Fibroblast of skin of left biceps (primary cell): ENCODE results near the gene DIS3L2.
A peak's percentile ranks its signal among the peaks of the same experiment; 100 is the strongest.

Experiments
- DNase-seq, 2 experiments: peaks; one replicate each; pipeline ENCODE4 v3.0.0-alpha.2; 2013; ENCODE audit warnings: low read depth in 2 of 2

DIS3L2 gene

DNA sequence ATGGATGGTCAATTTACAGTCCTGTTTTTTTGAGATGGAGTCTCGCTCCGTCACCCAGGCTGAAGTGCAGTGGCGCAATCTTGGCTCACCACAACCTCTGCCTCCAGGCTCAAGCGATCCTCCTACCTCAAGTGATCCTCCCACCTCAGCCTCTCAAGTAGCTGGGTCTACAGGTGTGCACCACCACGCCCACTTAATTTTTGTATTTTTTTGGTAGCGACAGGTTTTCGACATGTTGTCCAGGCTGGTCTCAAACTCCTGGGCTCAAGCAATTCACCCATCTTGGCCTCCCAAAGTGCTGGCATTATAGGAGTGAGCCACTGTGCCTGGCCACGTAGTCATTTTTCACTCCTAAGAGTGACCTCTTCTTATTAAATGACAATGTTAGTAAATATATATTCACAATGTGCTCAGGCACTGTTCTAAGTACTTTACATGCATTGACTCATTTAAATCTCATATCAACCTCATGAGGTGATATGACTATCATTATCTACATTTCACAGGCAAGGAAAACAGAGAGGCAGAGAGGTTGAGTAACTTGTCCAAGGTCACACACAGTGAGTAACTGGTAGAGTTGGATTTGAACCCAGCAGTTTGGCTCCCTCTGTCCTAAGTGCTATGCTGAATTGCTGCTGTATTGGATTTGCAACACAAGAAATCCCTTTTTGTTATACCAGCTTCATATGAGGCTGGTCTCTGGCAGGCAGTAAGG, 5.6 kb upstream of the DIS3L2 start:
- no peak for DNase-seq

DNA sequence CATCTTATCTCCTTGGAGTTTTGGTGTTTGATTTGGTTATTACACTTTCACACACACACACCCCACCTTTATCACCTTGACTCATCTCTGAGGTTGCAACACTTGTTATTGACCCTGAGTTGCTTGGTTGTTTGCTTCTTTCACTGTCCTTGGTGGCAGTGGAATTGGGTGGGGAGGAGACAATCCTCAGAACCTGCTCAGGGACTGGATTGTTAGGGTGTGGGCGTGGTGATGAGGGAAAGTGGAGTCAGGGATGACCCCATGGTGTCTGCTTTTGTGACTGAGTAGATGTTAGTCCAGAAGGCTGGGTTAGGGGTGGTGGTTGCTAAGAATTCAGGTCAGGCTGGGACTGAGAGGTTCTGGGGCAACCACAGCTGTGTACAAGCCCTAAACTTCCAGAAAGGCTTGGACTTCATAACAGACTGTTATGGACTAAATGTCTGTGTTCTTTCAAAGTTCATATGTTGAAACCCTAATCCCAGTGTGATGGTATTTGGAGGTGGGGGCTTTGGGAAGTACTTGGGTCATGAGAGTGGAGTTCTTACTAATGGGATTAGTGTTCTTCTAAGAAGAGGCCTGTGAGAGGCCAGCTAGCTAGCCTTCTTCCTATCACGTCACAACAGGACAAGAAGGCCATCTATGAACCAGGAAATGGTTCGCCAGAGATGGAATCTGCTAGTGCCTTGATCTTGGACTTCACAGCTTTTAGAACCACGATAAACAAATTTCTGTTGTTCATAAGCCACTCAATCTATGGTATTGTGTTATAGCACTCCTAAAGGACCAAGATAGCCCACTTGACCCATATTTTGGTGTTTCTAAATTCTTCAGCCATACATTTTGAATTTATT, 3.4 kb upstream of the DIS3L2 start:
- no peak for DNase-seq

DNA sequence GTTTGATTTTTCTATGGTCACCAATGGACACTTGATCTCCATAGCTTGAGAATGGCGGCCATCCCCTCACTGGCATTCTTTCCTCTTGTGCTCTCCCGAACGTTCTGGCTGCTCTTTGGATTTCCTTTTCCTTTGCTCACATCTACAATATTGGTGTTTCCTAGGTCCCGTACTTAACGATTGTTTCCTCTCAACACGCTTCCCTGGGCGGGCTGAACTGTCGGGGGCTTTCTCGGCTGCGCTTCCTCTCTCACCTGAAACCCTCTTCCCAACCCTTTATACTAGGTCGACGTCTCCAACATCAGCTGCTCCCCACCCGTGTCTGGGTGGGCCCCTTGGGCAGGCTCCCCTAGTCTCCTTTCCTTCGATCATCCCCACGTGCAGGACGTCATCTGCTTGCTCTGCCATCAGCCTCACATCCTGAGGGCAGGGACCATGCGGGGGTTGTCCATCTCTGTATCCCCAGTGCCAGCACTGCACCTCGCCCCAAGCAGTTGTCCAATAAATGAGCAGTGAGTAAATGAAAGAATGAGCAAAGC, 634 bp upstream of the DIS3L2 start:
- DNase-seq, result no peak

DNA sequence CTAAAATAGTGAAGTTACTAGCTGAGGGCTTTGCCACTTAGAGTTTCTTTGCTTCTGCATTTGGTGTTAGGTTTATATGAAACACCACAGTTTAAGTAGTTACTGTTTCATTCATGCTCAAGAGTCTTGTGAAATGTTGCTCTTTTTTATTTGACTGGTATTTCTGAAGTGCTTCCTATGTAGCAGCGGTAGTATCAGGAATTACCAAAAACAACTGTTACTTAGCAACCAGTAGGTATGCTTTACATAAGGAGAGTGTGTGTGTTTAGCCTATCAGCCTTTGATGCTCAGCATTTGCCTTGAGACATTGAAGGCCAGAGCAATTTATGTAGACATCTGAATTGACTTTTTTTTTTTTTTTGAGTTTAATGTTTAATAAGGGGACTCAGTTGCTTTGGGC, 3.6 kb downstream of the DIS3L2 start:
- no peak for DNase-seq

DNA sequence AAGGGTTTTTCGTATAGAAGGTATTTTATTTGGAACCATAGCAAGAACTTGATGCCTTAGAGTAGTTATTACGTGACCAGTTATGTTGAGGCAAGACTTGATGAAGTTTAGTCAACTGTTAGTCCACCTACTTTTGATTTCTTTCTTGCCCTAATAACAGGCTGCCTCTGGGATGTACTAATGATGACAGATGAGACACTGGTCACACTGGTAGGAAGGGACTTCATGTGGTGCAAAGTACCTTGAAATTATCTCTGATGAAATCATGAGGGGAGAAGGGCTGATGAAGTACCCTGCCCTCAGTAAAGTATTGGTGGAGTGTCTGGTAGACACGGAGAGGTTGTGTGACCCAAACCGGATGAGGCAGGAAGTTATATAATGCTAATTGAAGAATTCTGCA, 5.4 kb downstream of the DIS3L2 start:
- no peak for DNase-seq

DNA sequence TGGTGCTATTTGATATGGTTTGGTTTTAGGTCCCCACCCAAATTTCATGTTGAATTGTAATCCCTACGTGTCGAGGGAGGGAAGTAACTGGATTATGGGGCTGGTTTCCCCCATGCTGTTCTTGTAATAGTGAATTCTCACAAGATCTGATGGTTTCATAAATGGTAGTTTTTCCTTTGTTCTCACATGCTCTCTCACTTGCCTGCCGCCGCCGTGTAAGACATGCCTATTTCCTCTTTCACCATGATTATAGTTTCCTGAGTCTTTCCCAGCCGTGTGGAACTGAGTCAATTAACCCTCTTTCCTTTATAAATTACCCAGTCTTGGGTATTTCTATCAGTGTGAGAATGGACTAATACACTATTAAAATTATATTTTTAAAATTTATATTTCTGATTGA, 7.3 kb downstream of the DIS3L2 start:
- no peak for DNase-seq

DNA sequence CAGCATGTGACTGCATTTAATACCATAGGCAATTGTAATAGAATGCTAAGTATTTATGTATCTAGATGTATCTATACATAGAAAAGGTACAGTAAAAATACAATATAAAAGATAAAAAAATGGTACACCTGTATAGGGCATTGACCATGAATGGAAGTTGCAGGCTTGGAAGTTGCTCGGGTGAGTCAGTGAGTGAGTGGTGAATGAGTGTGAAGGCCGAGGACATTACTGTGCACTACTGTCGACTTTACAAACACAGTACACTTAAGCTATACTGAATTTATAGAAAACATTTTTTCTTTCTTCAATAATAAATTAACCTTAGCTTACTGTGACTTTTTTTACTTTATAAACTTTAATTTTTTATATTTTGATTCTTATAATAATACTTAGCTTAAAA, 8.9 kb downstream of the DIS3L2 start:
- DNase-seq, result no peak

DNA sequence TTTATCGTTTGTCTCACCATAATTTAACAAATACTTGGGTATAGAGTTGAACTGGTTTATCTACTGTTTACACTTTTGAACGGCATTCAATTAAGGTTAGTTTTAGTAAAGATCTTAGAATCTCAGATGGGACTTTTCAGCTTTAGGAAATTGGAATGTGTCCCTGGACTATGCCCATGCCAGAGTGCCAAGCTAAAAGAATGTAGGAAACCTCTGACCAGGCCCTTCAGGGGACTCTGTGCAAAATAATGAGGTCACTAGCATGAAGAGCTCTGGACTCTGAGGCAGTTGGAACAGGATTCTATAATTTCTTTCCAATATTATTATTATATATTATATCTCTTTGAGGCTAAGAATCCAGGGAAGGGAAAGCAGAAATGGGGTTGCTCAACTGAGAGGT, 13.5 kb downstream of the DIS3L2 start:
- DNase-seq, result no peak

DNA sequence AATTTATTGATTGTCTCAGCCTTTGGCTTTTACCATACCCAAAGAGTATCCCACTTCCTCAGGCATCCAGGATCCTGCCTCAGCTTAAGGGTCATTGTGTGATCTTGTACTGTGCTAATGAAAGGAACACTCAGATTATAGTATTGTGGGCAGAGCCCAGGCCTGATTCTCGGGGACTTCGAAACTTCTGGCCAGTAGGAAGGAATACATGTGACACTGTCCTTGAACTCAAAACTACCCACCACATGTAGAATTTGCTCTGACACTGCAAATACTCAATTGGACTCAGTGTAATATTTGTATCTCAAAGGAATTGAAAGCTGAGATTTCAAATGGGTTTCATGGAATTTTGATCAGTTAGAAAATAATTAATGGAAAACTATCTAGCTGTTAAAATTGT, 15.9 kb downstream of the DIS3L2 start:
- DNase-seq, result no peak

DNA sequence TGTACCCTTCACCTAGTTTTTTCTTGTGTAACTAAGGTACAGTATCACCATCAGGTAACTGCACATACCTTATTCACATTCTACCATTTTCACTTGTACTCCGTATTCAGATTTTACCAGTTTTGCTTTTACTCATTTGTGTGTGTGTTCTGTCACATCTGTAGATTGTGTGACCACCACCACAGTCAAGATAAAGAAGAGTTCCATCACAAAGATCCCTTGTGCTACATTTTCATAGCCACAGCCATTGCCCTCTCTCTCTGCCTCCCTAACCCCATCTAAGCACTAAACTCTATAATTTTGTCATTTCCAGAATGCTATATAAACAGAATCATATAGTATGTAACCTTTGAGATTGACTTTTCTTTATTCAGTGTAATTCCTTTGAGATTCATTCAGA, 23.5 kb downstream of the DIS3L2 start:
- no peak for DNase-seq

DNA sequence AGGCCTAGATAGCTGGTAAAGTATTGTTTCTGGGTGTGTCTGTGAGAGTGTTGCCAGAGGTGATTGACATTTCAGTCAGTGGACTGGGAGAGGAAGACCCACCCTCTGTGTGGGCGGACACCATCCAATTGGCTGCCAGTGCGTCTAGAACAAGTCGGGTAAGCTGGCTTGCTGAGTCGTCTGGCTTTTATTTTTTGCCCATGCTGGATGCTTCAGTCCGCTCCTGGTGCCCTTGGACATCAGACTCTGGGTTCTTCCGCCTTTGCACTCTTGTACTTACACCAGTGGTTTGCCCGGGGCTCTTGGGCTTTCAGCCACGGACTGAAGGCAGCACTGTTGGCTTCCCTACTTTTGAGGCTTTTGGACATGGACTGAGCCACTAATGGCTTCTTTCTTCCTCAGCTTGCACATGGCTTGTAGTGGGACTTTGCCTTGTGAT, 24.3 kb downstream of the DIS3L2 start:
- DNase-seq, result no peak

DNA sequence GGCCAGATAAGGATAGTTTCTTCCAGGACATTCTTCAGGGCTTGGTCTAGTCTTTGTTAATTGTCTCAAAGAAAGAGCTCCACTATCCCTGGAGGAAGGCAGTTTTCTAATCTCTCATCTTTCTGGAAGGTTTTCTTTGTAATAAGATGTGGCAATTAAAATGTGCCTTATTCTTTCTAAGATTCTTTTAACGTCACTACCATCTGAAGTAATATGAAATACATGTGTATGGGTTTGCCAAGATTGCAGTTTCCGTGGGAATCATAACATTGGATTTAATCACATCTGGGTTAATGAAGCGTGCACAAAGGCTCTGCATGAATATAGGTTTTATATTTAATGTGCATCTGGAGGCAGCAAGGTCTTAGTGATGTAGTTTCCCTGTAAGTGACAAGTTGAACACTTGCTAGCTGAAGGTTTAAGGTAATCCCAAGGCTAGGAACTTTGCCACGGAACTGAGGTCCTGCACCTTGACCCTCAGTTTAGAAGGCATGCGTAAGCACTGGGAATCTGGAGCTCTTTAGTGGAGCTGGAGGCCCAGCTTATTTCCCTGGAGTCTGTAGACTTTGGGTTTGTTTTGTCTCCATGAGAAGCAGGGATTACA, 25.7 kb downstream of the DIS3L2 start:
- peak; percentile 6 to 12 for DNase-seq

DNA sequence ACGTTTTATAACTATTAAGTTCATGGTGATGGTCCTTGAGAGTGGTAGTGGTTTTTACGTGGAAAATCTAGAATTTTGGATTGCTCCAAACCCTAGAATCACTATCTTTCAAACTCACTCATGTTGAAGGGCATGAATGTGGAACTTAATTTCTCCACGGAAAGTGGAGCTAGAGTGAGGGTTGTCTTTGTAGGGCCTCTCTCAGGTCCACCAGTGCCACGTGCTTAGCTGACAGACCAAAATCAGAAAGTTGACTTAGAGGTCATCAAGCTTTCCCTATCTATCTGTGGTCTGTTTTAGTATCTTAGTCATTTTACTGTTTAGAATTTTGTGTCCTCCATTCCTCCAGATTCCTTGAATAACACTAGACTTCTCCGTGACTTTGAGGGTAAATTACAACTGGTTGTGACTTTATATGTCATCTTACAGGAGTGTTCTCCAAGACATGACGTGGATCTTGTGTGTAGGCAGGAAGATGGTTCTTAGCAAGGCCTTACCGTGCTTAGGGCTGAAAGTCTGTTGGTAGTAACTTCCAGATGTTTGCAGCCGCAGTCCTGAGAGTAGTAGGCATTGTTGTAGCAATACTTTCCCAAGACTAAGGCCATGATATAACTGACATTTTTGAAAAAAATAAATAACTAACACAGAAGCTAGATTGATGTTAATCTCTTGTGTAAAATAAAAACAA, 26.8 kb downstream of the DIS3L2 start:
- DNase-seq, result no peak

DNA sequence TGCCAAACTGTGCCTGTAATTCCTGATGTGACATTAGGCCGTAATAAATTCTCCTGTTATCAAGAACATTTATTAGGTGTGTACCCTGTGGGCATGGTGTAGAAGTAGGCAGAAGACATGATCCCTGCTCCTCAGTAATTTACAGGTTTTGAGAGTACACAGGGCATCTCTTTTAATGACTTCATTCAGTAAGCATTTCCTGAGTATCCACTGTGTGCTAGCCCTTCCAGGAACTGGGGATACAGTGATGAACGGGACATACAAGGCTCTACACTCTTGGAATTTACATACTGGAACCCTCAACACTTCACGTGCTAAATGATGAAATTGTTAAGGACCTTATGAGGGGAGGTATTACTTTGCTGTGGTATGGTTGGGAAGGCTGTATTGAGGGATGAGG, 30.2 kb downstream of the DIS3L2 start:
- no peak for DNase-seq

DNA sequence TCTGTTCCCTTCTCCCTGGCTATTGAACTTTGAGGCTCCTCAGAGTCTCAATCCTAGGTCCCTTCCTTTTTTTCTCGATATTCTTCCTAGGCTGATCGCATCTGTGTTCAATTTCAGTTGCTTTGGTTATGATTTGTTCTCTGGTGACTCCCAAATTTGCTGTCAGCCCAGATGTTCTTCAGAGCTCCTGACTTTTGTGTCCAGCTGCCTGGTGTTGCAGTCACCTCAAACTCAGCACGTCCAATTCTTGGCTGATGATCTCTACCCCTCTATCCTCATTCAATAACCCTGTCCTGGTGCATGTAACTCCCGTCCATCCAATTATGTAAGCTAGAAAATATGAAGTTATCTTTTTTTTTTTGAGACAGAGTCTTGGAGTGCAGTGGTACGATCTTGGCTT, 31.4 kb downstream of the DIS3L2 start:
- DNase-seq, result no peak

DNA sequence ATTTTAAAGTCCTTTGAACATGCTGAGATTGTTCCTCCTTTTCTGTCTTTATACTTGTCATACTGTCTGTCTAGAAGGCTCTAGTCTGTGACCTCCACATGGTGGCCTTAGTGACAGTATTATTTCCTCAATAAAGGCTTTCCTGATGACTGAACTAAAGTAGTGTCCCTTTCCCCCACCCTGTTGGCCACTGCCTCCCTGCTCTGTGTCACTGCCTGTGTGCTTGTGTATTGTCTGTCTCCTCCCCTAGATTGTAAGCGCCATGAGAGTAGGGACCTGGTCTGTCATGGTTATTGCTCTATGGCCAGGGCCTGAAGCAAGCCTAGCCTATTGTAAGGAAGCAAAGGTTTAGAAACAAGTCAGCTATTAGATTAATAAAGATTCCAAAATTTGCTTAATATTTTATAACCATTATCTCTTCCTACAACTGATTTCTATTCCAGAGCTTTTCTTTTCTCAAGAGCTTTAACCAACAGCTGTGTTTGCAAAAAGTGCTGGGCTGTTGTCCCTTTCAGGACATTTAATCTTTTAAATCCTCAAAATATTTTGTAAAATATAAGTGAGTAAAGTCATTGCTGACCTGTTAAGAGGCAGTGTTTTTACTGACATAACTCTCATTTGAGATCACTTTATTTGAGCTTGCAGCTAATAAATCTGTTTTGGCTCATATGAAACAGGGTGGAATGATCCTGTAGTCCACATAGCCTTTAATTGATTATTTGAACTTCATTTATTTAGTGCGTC, 35.5 kb downstream of the DIS3L2 start:
- no peak for DNase-seq

DNA sequence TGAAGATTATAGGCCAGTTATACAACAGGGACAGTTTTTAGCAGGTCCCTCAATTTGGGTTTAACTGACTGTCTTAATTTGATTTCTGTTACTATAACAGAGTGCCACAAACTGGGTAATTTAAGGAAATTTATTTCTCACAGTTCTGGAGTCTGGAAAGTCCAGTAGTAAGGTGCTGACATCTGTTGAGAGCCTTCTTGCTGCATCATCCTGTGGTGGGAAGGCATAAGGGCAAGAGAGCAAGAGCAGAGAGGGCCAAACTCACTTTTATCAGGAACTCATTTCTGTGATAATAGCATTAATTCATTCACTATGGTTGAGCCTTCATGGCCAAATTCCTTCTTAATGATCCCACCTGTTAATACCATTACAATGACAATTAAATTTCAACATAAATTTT, 36.5 kb downstream of the DIS3L2 start:
- DNase-seq, result no peak

DNA sequence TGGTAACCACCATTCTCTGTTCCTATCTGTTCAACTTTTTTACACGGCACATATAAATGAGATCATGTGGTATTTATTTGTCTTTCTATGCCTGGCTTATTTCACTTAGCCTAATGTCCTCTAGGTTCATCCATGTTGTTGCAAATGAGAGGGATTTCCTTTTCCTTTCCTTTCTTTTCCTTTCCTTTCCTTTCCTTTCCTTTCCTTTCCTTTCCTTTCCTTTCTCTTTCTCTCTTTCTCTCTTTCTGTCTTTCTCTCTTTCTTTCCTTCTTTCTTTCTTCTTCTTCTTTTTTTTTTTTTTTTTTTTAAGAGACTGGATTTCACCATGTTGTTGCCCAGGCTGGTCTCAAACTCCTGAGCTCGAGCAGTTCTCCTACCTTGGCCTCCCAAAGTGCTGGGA, 38.9 kb downstream of the DIS3L2 start:
- DNase-seq, result no peak

DNA sequence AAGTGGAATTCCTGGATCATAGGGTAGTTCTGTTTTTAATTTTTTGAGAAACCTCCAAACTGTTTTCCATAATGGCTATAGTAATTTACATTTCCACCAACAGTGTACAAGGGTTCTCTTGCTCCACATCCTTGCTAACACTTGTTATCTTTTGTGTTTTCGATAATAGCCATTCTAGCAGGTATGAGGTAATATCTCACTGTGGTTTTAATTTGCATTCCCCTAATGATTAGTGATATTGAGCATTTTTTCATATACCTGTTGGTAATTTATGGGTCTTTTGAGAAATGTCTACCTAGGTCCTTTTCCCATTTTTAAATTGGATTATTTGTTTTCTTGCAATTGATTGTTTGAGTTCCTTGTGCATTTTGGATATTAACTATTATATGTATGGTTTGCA, 39.6 kb downstream of the DIS3L2 start:
- no peak for DNase-seq

DNA sequence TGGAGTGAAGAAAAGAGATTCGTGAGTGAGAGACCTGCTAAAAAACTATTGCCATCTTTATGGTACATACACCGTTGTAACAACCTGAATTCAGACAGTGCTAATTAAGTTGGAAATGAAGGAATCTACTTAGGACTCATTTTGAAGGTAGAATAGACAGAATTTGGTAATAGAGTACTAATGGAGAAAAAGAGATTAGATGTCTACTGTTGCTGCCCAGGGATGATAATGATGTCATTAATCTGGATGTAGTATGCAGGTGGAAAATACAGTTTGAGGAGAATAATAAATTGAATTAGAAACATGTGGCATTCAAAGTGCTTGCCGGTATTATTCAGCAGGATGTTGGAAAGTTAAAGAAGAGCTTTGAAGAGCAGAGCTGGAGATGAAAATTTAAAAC, 44.7 kb downstream of the DIS3L2 start:
- DNase-seq, result no peak

DNA sequence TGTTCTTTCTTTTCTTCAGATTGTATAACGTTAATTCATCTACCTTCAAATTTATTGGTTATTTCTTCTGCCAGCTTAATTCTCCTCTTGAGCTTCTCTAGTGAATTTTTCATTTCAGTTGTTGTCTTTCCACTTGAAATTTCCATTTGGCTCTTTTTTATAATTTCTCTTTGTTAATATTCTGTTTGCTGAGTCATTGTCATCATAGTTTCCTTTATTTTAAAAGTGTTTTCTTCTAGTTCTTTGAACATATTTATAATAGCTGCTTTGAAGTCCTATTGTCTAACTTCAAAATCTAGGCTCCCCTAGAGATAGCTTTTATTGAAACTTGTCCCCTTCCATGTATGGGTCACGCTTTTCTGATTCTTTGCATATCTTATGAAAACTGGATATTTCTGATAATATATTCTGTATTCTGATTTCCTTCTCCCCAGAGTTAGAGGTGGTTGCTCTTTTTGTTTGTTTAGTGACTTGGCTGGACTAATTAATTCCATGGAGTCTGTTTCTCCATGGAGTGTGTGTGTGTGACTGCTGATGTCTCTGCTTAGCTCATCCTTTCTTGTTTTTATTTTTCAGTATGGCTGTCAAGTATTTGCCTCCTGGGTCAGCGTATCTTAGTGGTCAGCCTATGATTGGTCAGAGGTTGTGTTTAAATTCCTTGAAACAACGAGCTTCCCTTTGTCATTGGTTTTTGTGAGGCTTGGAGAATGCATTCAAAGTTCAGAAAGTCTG, 47.6 kb downstream of the DIS3L2 start:
- DNase-seq, result no peak
